Measurements from ENCODE around the gene MOB3B.

DNA sequence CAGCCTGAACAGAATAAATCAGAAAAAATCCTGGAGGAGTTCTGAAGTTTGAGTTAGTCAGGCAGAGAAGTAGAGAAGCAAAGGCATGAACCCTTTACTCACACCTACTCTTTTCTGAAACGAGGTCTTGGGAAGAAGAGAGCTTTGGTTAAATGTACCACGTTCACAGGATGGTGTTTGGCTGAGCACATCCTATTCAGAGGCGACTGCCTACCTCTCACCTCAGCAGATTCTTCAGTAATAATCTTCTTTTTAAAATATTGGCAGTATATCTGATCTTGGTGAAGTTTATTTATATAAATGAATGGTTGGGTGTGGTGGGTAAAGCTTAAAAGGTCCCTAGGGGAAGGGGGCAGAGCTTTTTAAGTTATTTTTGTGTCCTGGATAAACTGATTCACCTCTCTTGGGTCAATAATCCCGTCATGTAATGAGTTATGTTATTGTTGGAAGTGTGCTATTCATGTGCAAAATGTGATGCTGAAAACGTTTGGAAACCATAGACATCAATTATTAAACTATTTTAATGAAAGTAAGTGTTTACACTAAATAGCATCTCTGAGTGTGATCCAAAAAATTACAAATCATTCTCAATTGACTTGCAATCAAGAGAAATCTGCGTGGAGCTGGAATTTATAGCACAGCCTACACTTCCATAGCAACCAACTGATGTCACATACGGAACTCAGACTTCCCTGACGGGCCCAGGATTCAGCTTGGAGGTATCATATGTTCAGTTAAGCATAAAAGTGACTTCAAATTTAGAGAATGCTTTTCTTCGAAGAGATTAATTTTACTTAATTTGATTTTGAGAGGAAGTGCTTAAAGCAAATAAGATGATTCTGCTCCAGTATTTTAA is 138.3 kb downstream of the MOB3B start:
- TF ChIP-seq, protein P1, sequence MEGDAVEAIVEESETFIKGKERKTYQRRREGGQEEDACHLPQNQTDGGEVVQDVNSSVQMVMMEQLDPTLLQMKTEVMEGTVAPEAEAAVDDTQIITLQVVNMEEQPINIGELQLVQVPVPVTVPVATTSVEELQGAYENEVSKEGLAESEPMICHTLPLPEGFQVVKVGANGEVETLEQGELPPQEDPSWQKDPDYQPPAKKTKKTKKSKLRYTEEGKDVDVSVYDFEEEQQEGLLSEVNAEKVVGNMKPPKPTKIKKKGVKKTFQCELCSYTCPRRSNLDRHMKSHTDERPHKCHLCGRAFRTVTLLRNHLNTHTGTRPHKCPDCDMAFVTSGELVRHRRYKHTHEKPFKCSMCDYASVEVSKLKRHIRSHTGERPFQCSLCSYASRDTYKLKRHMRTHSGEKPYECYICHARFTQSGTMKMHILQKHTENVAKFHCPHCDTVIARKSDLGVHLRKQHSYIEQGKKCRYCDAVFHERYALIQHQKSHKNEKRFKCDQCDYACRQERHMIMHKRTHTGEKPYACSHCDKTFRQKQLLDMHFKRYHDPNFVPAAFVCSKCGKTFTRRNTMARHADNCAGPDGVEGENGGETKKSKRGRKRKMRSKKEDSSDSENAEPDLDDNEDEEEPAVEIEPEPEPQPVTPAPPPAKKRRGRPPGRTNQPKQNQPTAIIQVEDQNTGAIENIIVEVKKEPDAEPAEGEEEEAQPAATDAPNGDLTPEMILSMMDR (IDR thresholded peaks at IDR 0.05), result no peak
- no peak for TF ChIP-seq POLR2A (IDR thresholded peaks at IDR 0.05)
